Measurements from ENCODE around the gene C16orf95. TPM values are rescaled to one million over a fixed set of nuclear protein-coding genes. Genes with fewer than 3 reads are reported as not detected.
"Not testable (repeated sequence)": the region's sequence is repeated elsewhere in the genome, so short reads cannot be mapped to it uniquely, and the experiment has no call there.

Gene C16orf95
- total RNA-seq, 1 donor from 2014 or later: 9.6 TPM

- intact Hi-C loops (cut with micrococcal nuclease): no loop called here
These were observed 57.8 kb downstream of the C16orf95 start for GRCh38 chr16:87259431-87259830.

DNA sequence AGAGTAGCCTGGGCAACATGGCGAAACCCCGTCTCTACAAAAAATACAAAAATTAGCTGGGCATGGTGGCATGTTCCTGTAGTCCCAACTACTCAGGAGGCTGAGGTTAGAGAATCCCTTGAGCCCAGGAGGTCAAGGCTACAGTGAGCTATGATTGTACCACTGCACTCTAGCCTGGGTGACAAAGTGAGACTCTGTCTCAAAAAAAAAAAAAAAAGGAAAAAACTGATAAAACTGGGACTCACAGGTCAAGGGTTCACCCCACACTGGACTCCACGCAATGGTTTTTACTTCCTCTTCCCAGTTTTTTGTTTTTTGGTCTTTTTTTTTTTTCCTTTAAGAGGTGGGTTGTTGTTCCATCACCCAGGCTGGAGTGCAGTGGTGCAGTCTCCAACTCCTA is 58.5 kb downstream of the C16orf95 start:
- intact Hi-C loops (cut with micrococcal nuclease): not testable (repeated sequence)

DNA sequence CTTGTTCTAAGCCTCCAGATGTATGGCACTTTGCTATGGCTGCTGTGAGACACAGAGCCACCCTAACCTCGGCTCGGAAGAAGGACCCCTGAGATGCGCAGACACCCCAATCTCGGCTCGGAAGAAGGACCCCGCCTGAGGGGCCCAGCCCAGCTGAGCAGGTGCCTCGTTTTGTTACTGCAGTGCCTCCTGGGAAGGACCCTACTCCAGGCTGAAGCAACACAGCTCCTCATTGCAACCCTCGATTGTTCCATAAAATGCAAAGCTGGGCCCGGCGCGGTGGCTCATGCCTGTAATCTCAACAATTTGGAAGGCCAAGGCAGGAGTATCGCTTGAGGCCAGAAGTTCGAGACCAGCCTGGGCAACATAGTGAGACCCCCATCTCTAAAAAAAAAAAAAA is 61.3 kb downstream of the C16orf95 start:
- intact Hi-C loops (cut with micrococcal nuclease): no loop called here

GRCh38 chr16:87254734-87255133 is 62.5 kb downstream of the C16orf95 start:
- intact Hi-C loops (cut with micrococcal nuclease): no loop called here

DNA sequence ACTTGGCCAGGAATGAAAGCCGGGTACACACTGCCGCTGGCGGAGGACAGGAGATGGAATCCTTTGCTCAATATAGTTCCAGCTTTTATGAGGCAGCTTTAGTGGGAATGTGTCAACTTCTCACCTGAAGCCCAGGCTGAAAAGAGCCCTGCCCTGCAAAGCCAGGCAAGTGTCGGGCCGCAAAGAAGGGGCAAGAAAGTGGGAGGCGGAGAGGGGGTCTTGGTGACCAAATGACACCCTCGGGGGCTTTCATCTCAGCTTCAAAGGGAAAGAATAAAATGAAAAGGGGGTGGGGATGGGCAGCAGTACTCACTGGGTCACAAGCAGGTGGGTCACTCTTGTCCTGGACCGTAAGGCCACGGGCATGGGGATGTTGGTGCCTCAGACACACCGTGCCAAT is 62.9 kb downstream of the C16orf95 start:
- intact Hi-C loops (cut with micrococcal nuclease): no loop called here

DNA sequence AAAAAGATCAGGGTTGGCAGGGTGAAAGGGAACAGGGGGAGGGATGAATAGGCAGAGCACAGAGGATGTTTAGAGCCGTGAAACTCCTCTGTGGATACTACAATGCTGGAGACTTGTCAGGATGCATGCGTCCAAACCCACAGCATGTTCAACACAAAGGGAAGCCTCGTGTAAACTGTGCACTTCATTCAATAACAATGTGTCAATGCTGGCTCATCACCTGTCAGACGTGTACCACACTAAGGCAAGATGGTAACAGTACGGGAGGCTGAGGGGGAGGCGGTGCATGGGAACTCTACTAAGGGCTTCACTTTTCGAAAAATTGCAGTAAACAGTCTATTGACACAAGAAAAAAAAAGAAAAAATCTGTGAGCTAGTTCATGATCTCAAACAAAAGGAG is 63.7 kb downstream of the C16orf95 start:
- intact Hi-C loops (cut with micrococcal nuclease): no loop called here

Other genes starting within 250 kb of the C16orf95 start
- 26.7 and 32.5 TPM in 2 replicates for gene FBXO31, start 66.4 kb upstream of the C16orf95 start, total RNA-seq
- 43.2 and 45.1 TPM in 2 replicates for gene MAP1LC3B, start 74.9 kb upstream of the C16orf95 start, total RNA-seq
- 4.8 and 7.4 TPM in 2 replicates for gene ZCCHC14, start 175.6 kb upstream of the C16orf95 start, total RNA-seq